ENCODE data around the gene SORCS2. TPM values are rescaled to one million over a fixed set of nuclear protein-coding genes. Genes with fewer than 3 reads are reported as not detected.

SORCS2 gene
- total and polyA plus RNA-seq, 2 of the 13 experiments (the other 11 are each of a cell fraction or from before 2014, with no cell fraction given): 0.82 to 1.0 TPM

- TF ChIP-seq MXD1 (CRISPR knock-in tag; IDR thresholded peaks at IDR 0.05): no peak
- no peak for TF ChIP-seq ZNF282 (IDR thresholded peaks at IDR 0.05; ENCODE audit: partially characterized antibody)
- no peak for TF ChIP-seq ZNF563 (CRISPR knock-in tag; IDR thresholded peaks at IDR 0.05)
- no peak for TF ChIP-seq ZNF746 (CRISPR knock-in tag; IDR thresholded peaks at IDR 0.05)
Observed at GRCh38 chr4:7732263-7732662, 539.9 kb downstream of the SORCS2 start (continued).

- no peaks in the 10 kb centered on the region for H3K4me1 ChIP-seq (ENCODE audit: insufficient read depth, low read length)
- TF ChIP-seq ZNF20 (CRISPR knock-in tag; IDR thresholded peaks at IDR 0.05) (no peak), ZC3H4 (CRISPR knock-in tag; IDR thresholded peaks at IDR 0.05; ENCODE audit: borderline replicate concordance) (no peak), KDM5A (IDR thresholded peaks at IDR 0.05; ENCODE audit: borderline replicate concordance, low read length) (no peak)
- no peak overlapping the region for H3K27ac ChIP-seq (ENCODE audit: extremely low read length, insufficient read depth, low read length)
- 80% methylated on average over 6 of the region's 17 CpGs for WGBS (ENCODE audit: low lambda C conversion rate)
- H2AFZ ChIP-seq (ENCODE audit: low read length): no peak overlapping the region
- ChIA-PET POLR2A (no interaction called here), CTCF (ENCODE audit: low intra/inter-chr PET ratio, low total read pairs) (no interaction called here)
- H3K27me3 ChIP-seq (ENCODE audit: control insufficient read depth in 1 of 2, insufficient read depth in 2 of 2, low read length in 2 of 2): no peaks in the 10 kb centered on the region
- H4K20me1 ChIP-seq (ENCODE audit: insufficient read depth, low read length): no peaks in the 10 kb centered on the region
- H3K4me2 ChIP-seq (ENCODE audit: low read depth, low read length): no peak overlapping the region
- no peak overlapping the region for H3K9ac ChIP-seq (ENCODE audit: insufficient read depth, low read depth, low read length)
- intact Hi-C loops (cut with micrococcal nuclease; ENCODE audit: unreplicated experiment): no loop called here
- no peak overlapping the region for H3K4me3 ChIP-seq (replicated peaks in 1 of 3; ENCODE audit: insufficient read depth in 1 of 3, low read depth in 2 of 3, low read length in 3 of 3)
- H3K9me3 ChIP-seq (ENCODE audit: low read length): no peaks in the 10 kb centered on the region
- in situ Hi-C loops (cut with HindIII; ENCODE audit: extremely low pct_ligation_motif_present, low pct_unique_long_range_greater_than_20kb): no loop called here
- FAIRE-seq (no peak), ATAC-seq (no peak), DNase-seq (ENCODE audit: low spot score) (no peak)
- no peaks in the 10 kb centered on the region for H3K36me3 ChIP-seq (replicated peaks in 1 of 2; ENCODE audit: control insufficient read depth in 1 of 2, insufficient read depth in 2 of 2, low read length in 2 of 2)
- H3K79me2 ChIP-seq (ENCODE audit: insufficient read depth, low read length): no peaks in the 10 kb centered on the region
- no TSS peak for BruUV-seq (replicated peaks)
Observed at GRCh38 chr4:7733201-7733600, 540.9 kb downstream of the SORCS2 start.
